ENCODE results near the gene DLGAP1.
"Not testable (repeated sequence)": the region's sequence is repeated elsewhere in the genome, so short reads cannot be mapped to it uniquely, and the experiment has no call there.

Gene DLGAP1

GRCh38 chr18:4455113-4455811, at the start of gene DLGAP1:
Gene DLGAP1, minus strand, starts transcription at chr18:4455307.
- DNase-seq: peak; percentile 2

DNA sequence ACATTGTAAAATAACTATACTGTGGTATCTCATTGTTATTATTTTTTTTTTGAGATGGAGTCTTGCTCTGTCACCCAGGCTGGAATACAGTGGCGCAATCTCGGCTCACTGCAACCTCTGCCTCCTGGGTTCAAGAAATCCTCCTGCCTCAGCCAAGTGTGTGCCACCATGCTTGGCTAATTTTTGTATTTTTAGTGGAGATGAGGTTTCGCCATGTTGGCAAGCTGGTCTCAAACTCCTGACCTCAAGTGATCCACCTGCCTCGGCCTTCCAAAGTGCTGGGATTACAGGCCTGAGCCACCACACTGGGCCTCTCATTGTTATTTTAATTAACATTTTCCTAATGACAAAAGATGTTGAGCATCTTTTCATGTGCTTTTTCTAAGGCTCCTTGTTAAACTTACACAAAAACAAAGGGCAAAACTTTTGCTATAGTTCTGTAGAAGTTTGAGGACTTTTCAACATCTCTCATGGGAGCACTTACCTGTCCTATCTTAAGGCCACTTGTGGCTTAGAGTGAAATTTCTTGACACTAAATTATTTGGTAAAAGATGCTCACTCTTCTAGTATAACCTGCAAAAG, 39.7 kb upstream of the DLGAP1 start:
- DNase-seq: not testable (repeated sequence)

- DNase-seq: no peak
Measured at GRCh38 chr18:4468511-4468910, 13.4 kb upstream of the DLGAP1 start.

DNA sequence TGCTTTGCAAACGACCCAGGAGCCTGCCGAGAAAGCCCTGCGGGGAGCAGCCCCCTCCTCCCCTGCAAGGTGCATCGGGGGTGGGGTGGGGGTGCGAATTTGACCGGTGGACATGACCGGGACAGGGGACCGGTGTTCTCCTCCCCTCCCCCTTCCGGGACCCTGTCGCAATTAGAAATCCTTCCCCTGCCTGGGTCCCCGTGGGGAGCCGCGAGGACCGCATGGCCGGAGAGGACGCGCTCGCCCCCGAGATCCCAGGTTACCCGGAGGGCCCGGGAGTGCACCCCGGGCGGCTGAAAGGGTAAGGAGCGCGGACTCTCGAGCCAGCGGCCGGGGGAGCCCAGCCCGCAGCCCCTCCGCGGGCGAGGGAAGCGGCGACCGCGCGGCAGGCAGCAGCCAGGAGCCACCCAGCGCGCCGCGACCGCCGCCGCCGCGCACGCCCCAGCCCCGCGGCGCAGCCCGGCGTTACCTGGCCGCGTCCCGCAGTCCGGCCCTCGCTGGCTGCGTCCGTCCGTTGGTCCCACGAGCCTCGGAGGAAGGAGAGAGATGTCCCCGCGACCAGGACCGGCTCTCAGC, 482 bp downstream of the DLGAP1 start:
- DNase-seq: no peak

GRCh38 chr18:4453874-4454536, 1.1 kb downstream of the DLGAP1 start:
- DNase-seq: no peak

- no peak for DNase-seq
Measured at GRCh38 chr18:4453567-4453873, 1.6 kb downstream of the DLGAP1 start.

DNA sequence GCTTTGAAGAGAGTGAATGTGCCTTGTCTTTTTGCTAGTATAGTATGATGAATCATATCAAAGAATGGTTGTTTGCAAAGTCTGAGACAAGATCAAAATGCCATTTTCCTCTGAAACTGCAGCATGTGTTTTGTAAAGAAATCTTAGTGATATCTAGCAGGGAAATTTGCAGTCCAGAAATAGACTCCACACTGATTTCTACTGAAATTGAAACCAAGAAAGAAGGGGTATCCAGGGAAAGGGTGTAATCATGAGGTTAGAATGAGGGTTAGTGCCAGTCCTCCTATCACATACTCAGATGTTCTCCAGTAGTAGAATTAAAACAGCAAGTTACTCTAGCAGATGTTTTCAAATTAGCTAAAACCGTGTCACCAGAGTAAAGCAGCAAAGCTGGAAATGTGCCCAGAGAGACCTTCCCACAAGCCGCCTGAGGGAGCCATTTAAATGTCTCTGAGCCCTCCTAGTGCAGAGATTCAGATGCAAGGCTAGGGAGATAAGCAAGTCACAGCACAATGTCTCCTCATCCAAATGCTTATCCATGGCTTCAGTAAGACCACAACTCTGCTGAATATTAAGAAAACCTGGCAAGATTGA, 4.9 kb downstream of the DLGAP1 start:
- DNase-seq: no peak

DNA sequence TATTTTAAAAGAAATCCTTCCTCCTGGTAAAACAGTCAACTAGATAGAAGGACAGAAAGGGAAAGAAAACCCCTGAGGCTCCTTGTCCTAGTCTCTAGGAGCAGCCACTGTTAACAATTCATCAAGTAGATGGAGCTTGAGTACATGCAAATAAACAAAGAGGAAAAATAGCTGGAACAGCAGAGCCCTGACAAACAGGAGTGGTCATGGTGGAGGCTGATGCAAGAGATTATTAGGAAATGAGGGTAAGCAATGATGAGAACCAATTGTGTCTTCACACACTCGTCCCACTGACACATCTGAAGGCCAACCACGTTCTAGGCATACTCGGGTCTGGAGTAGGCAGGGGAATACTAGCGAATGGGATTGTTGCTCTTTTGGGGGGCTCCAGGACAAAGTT, 9.2 kb downstream of the DLGAP1 start:
- no peak for DNase-seq

- no peak for DNase-seq
Measured at GRCh38 chr18:4444306-4444705, 10.8 kb downstream of the DLGAP1 start.

DNA sequence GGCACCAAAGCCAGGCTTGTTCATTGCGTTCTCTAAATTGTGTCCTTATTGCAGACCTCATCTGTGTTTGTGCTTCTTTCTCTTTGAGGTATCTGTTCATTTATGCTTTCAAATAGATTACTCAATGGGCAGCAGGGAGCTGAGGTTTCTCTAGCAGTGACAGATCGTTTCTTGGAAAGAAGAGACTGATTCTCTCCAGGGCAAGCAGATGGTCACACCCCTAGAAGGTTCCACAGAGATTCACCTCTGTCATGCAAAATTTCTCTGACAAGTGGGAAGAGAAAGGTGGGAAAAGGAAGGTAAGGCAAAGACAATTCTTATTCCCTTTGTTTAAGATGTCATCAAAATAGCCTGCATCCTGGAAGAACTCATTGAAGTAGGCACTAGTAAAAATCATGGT, 14.0 kb downstream of the DLGAP1 start:
- no peak for DNase-seq

DNA sequence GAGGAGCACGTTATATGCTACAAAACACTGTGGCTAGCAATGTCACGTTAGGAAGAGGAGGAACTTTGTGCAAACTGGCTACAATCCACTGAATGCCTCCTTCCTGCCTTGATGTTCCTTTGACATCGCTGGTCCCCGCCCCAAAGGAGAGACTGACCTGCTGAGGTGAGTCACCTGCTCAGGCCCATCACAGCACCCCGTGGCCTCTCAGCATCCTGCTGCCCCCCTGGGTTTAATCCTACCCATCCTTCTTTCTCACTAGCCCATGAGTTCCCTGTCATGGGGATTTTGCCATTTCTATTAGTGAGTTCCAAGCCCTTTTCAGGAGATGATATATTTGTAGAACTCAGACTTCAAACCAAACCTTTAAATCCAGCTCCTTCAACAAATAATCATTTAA, 16.2 kb downstream of the DLGAP1 start:
- no peak for DNase-seq

DNA sequence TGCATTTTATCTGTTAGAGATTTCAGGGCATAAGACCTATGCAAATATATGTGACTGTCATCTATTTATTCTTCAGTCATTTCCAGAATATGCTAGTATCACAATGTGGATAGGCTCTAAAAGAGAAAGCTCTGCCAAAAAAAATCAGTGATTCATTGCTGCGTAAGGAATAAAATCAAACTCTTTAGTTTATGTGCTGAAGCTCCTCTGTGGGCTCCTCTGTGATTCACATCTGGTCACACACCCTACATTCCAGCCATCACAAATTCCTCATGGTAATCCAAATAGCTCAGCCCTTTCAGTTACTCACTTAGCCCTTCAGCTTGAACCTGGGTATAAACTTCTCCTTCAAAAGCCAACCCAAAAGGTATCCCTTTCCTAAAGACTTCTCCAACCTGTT, 21.4 kb downstream of the DLGAP1 start:
- DNase-seq: no peak

GRCh38 chr18:4430836-4431235, 24.3 kb downstream of the DLGAP1 start:
- no peak for DNase-seq

DNA sequence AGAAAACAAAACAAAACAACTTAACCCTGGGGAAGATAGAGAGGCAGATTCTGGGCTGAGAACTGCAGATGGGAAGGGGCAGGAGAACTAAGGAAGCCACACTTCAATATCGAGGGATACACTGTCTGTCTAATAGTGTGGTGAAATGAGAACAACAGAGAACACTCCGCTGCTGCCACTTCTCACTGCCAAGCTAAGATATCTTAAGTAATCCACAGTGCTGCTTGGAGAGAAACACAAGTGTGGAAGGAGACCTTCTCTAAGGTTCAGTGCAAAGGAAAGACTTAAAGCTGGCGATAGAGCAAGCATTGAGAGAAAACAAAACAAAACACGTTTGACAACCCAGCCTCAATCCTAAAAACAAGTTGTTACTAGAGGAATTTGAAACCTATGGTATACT, 37.4 kb downstream of the DLGAP1 start:
- no peak for DNase-seq

- DNase-seq: no peak
Measured at GRCh38 chr18:4416976-4417375, 38.1 kb downstream of the DLGAP1 start.

DNA sequence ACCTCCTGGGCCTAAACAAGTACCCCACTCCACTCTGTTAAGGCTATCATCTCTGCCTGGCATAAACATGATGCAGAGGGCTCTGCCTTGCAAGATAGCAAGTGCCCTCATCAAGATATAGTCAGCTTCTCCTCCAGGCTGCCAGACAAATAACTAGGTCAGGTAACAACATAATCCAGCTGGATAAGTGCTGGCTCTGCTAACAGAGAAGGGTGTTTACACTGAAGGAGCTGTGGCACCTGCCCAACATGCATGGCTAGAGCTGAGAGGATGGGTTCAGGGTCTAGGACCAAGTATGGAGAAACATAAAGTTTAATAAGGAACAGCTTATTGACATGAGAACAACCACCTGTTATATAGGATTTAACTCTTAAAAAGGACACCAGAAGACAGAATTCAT, 42.8 kb downstream of the DLGAP1 start:
- no peak for DNase-seq

GRCh38 chr18:4406856-4407255, 48.3 kb downstream of the DLGAP1 start:
- no peak for DNase-seq

DNA sequence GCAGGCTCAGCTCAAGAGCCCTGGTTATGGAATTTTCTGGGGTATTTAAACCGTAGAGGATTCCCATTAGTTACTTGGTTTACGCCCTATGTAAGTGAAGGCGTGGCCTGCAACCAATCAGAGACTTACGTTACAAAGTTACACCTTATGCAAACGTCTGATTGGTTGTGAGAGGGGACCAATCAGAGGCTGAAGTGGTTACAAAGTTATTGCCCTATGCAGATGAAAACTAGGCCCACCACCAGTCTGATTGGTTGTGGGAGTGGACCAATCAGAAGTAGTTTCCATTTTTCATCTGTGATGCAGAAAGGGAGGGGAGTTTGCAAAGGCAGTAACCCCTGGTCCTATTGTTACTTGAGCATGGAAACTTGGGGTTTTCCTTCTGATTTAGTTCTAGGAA, 49.1 kb downstream of the DLGAP1 start:
- no peak for DNase-seq

GRCh38 chr18:4403836-4404235, 51.3 kb downstream of the DLGAP1 start:
- no peak for DNase-seq

- DNase-seq: no peak
Measured at GRCh38 chr18:4400911-4401310, 54.2 kb downstream of the DLGAP1 start.

DNA sequence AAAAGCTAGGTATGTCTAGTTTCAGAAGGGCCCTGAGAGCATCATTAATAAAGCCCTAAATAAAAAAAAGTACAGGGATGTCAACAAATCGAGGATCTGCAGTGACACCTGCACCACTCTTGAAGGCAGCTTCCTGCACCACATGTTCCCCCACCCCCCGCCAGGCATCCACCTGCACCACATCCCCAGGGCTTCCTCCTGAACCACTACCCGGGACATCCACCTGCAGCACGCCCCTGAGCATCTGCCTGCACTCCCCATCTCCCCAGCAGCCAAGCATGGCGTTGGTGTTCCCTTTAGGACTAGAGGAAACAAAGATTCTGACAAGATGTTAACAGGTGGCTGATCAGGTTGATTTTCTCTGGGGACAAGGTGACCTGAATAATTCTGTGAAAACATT, 55.2 kb downstream of the DLGAP1 start:
- DNase-seq: no peak

DNA sequence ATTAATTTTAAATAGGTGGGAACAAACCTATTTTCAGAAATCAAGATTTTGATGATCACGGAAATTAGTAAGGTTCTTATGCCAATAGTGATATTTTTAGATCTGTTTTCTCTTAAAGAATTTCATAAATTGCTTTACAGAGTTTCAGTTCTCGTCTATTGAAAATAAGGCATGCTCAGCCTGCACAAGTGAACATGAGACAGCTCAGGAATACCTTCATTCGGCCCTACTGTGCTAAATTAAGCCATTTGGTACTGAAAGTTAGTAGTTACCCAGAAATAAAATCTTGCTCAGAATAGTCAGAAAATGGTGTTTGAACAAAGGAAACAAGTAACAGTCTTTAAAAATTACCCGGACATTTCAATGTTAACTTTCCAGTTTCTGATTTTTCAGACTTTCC, 60.4 kb downstream of the DLGAP1 start:
- DNase-seq: no peak

DNA sequence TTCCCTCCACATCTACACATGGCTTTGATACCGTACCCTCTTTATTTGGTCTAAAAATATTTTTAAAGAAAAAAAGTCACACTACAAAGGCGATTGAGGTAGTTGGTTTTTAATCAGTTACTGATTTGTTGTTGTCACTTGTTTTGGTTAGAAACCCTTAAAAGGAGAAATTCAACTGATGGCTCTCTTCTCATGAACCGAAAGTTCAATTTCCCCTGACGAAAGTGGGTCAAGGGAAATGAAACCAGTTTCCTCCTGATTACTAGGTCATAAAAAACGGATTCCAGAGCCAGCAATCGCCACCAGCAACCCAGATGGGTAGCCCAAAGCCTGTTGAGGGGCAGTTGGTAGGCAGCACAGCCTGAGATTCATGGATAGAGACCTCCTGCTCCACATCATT, 63.2 kb downstream of the DLGAP1 start:
- peak; percentile 15 for DNase-seq

GRCh38 chr18:4385876-4386275, 69.2 kb downstream of the DLGAP1 start:
- no peak for DNase-seq

Data from CD4-positive, alpha-beta T cell treated with Interleukin-21 for 1 hour (primary cell).